ENCODE results near the gene HSD17B1. TPM values are rescaled to one million over a fixed set of nuclear protein-coding genes. Genes with fewer than 3 reads are reported as not detected.

The HSD17B1 gene
- total and polyA plus RNA-seq, 2 of the 13 experiments (the other 11 are each of a cell fraction or from before 2014, with no cell fraction given) = 0.54 to 0.93 TPM

- TF ChIP-seq STAT6 (CRISPR knock-in tag; IDR thresholded peaks at IDR 0.05; ENCODE audit: borderline replicate concordance) (peak; percentile 80; the same call in 1 of the 2 replicates), EED (CRISPR knock-in tag; IDR thresholded peaks at IDR 0.05) (peak; percentile 41; the same call in 1 of the 2 replicates), ZNF530 (CRISPR knock-in tag; IDR thresholded peaks at IDR 0.05; ENCODE audit: low read depth) (no peak), ZNF761 (CRISPR knock-in tag; conservative IDR thresholded peaks at IDR 0.05) (peak; percentile 80; the same call in 1 of the 2 replicates), ZNF362 (CRISPR knock-in tag; IDR thresholded peaks at IDR 0.05; ENCODE audit: borderline replicate concordance) (no peak), ARHGAP35 (CRISPR knock-in tag; IDR thresholded peaks at IDR 0.05; ENCODE audit: borderline replicate concordance) (peak; percentile 28; the same call in 1 of the 2 replicates), ISX (CRISPR knock-in tag; conservative IDR thresholded peaks at IDR 0.05) (peak; percentile 81; the same call in 1 of the 2 replicates), HMGA1 (CRISPR knock-in tag; conservative IDR thresholded peaks at IDR 0.05) (no peak), TCF7L2 (IDR thresholded peaks at IDR 0.05; ENCODE audit: low read depth, low read length) (no peak), CENPX (CRISPR knock-in tag; IDR thresholded peaks at IDR 0.05) (no peak), CBX1 (IDR thresholded peaks at IDR 0.05; ENCODE audit: low read depth) (peak; percentile 70), ELF4 (CRISPR knock-in tag; IDR thresholded peaks at IDR 0.05; ENCODE audit: borderline replicate concordance) (no peak), ZNF605 (CRISPR knock-in tag; IDR thresholded peaks at IDR 0.05) (peak; percentile 74; the same call in 1 of the 2 replicates), ZNF547 (CRISPR knock-in tag; IDR thresholded peaks at IDR 0.05) (peak; percentile 37), CBFB (CRISPR knock-in tag; IDR thresholded peaks at IDR 0.05) (peak; percentile 46; the same call in 1 of the 2 replicates), CEBPG (CRISPR knock-in tag; IDR thresholded peaks at IDR 0.05) (no peak), ZNF775 (CRISPR knock-in tag; IDR thresholded peaks at IDR 0.05; ENCODE audit: borderline replicate concordance) (no peak; the same call in 1 of the 2 replicates), ZNF18 (CRISPR knock-in tag; IDR thresholded peaks at IDR 0.05; ENCODE audit: insufficient replicate concordance) (peak; percentile 76), ZNF263 (CRISPR knock-in tag; IDR thresholded peaks at IDR 0.05) (no peak), KLF13 (CRISPR knock-in tag; IDR thresholded peaks at IDR 0.05) (no peak), SOX13 (IDR thresholded peaks at IDR 0.05) (peak; percentile 27; the same call in 1 of the 2 replicates), SOX13 (CRISPR knock-in tag; conservative IDR thresholded peaks at IDR 0.05 in 1 of 2, IDR thresholded peaks at IDR 0.05 in 1 of 2) (peak; percentile 54 to 65; a peak in 1 of 4 replicates), ZNF24 (IDR thresholded peaks at IDR 0.05) (no peak), SALL2 (CRISPR knock-in tag; IDR thresholded peaks at IDR 0.05) (peak; percentile 47; the same call in 1 of the 2 replicates)
These were observed 14.3 kb downstream of the HSD17B1 start, which contains the start of gene MLX (continued) for GRCh38 chr17:42566883-42567573.
